NCI-H2227 treated with DMSO at 0.1 percent for 48 hours (cell line): Measurements from ENCODE around the gene CPS1.

Experiments
- DNase-seq: peaks from one replicate; lab custom pipeline; 2025; lab: John Stamatoyannopoulos, UW

The CPS1 gene

DNA sequence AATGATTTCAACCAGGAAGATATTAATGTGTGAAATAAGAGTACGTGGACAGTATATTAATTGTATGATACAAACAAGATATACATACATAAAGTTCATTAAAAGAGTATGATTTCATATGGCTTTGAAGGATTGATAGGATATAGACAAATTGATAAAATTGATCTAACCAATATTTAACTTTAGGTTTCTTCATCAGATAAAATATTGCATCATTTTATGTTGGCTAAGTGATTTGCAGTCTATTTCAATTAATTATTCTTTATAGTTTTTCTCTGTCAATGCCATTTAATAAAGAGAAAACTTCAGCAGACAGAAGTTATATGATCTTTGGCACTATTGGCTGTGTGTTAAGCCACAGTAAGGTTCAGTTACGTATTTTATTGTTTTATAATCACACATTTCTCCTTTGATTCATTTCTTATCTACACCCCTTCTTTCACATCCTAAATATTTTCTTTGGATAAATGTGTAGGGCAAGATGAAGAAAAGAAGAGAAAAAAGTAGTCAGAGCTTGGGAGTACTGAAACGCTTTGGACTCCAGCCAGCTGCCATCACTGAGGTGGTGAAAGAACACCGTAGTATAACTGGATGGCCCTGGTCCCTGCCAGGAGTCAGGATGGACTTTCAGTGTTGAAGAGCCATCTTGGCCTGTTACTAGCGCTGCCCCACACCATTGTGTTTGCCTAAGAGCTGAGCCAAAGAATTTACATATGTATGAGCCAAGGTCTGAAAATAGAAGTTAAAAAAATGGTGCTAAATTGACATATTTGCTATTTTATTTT lies 9.8 kb upstream of the CPS1 start:
- DNase-seq, result no peak

DNA sequence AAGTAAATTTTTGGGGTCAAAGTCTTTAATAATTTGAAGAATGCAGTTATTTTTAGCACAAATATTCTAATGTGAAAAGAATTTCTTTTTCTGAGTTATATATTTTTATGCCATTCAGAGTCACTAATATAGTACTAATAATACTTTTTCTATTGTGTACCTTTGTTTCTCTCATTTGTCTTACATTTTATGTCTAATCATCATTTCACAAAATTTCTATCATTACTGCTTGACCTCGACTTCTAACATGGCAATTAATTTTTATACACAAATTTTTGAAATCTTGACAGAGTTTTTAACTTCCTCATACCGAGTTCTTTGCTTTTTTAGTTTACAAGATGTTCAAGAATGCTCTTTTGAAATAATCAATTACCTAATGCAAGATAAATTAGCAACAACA lies 8.4 kb upstream of the CPS1 start:
- DNase-seq, result no peak

DNA sequence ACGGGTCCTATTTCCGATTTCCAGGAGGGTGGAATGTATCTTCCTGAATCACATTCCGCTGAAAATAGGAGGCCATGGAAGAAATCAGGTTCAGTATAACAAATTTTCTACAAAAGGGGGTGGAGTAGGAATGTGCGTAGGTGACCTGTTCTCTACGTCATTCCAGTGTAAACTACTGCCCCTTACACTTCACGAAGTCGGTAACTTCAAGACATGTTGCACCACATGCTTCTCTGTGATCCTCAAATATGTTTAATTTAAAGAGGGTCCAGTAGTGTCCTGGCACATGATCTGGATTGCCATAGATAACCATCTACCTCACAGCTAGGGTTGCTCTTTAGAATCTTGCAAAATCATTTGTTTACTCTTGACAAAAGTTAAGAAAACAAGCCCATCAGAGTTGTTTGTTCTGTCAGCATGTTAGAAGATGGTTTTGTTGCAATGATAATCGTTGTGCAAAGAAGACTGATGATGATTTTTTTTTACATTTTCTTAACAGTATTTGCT lies 7.5 kb upstream of the CPS1 start:
- DNase-seq, result no peak

DNA sequence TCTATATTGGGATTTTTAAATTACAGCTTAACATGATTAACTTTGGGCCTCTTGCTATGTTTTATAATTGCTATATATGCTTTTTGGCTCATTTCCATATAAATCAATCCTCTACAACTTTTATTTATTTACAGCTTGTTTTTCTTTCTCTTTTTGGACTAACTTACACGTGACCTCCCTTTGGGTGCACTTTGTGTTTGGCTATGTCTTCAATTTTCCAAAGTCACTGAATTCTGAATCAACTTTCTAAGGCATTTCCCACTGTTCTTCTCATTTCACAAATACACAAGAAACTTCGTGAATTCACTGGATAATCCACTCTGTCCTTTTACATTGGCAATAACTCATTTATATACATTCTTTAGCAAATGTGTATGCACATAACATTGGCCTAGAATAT lies 5.4 kb upstream of the CPS1 start:
- DNase-seq, result no peak

DNA sequence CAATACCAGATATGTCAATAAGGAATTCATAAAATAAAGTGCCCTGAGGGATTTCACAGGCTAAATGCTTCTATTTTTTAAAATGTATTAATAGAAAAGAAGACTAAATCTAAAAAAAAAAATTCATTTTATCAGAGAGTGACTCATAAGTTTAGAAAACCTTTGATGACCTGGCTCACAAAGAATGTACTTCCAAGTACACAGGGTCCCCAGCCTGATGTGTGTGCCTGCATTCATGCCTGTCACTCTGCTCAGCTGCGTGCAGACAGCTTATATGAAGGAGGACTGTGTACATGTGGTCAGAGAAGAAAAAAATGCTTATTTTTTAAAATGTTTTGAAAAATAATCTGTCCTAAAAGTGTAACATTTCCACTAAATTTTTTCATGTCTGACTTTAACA lies 3.0 kb upstream of the CPS1 start:
- DNase-seq, result no peak

DNA sequence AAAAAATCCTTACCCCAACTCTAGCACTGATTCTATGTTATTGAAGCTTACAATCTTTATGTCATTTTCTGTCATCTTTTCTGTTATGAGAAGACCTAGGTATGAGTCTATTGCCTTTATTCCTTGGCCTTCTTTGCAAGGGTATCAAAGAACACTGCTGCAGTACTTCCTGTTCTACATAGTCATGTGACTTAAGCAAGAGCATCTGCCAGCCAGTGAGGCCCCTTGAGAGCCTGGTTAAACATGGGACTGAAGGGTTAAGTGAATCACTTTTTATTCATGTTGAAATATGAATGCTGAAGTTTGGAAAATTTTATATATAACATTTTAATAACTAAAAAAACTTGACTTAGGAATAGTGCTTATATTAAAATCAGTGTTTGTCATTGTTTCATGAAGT lies 844 bp upstream of the CPS1 start:
- DNase-seq, result no peak

DNA sequence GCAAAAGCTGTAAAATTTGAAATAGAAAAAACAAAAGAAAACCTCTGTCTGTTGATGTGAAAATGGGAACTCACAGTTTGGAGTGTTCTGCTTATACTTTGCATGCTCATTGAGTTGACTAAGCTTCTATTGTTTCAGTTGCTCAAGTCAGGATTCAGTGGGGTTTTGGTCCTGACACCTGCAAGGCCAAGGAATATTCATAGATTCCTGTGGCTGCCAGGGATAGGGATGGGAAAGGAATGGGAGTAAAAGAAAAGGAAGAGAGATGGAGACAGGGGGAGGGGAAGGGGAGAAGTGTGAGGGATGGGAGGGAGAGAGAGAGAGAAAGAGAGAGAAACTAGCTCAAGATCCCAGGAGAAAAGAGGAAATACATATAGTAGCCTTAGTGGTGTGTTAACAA lies 1.3 kb downstream of the CPS1 start:
- no peak for DNase-seq

DNA sequence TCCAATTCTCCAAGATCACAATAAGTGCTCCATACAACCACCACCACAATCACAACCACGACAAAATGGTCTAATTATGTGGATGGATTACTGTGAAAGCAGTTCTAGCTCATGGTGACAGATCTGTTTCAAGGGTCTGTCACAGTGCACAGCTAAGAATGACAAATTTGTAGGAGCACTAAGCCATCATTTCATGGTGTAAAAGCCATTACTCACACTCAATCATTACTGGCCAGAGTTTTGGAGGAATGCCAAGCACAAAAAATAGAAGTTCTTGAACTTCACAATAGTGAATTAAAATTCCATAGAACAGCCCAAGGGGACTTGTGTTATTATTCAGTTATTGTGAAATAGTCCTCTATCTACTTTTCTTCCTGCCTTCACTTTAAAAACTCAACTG lies 2.3 kb downstream of the CPS1 start:
- DNase-seq, result peak; percentile 96

DNA sequence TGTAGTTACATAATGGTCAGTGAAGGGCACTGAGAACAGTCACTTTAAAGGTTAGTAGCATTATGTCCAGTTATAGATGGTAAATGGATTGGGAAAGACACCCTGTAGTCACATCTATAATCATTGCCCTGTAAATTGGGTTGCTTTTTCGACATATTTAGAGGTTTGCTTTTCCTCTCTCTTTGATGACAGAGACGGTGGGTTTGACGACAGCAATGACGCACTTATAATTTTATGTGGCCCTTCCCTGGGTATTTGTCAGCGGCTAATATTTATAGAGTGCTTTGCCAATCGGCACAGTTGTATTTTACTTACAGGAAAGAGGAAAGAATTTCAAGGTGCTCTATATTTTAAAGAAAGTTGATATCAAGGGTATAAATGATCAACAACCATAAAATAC lies 2.8 kb downstream of the CPS1 start:
- DNase-seq, result peak; percentile 79

DNA sequence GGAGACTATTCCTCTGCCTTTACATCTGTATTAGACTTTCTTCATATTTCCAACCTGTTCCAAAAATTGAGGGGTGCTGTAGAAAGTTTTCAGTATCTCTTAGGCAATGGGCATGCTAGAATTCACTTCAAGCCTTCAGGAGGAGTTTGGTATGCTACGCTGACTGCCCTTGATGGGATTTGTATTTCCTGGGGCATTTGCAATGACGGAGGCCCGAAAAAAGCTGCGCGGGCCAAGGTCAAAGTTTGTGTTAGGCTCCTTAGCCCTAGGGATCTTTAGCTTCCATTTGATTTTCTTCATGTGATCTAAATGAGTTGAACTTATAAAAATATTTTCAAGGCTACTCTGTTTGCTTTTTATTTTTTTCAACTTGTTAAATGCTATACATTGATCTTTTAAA lies 5.1 kb downstream of the CPS1 start:
- DNase-seq, result no peak

DNA sequence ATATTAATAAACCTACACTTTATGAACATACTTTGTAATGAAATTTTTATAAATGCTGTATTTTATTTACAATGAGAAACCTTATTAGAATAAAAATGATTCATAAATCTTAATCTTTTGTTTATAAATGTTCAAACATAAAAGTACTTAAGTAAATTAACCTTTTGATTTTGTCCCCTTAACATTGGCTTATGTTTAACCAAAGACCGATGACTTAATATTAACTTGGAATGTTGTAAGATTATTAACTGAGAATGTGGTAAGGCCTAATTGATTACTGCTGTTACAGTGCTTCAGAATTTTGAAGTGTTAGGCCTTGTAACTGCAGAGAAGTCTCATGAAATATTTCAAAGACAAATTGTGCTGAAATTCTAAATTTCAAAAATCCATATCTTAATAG lies 5.7 kb downstream of the CPS1 start:
- DNase-seq, result no peak

DNA sequence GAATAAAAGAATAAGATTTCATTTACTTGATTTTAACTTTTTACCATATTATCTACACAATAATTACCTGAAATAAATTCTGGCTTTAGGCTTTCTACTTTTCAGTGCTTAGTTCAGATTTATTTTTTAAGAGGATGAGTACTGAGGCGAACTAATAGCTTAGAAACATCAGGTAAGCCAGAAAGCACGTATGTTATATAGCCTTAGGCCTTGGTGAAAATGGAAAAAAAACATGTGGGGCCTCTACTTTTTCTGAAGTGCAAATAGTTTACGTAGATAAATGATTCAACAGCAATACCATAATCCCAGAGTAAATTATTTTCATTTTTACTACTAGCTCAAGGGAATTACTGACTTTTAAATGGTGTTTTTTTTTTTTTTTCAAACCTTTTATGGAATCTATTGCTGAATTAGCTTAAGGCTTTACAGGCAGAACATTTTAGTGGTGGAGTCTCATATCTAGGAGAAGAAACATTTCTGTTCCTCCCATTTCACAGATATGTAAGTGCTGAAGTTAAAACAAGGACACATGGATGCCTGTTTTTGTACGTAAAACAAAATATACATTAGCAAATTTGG lies 6.2 kb downstream of the CPS1 start:
- no peak for DNase-seq

DNA sequence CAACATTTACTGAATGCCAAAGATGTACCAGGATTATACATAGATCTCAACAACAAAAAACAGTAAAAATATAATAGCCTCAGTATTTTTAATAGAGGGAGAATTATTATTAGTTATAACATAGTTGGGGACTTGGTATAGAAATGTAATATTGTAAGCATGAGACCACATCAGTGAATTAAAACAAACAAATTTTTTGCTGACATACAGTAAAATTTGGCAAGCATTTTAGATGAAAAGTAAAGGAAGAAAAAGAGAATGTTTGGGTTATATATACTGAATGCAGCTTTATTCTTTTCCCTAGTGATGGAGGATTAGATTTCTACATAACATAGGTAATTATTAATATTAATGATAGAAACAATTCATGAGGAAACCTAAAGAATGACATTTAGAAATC lies 10.9 kb downstream of the CPS1 start:
- DNase-seq, result no peak

DNA sequence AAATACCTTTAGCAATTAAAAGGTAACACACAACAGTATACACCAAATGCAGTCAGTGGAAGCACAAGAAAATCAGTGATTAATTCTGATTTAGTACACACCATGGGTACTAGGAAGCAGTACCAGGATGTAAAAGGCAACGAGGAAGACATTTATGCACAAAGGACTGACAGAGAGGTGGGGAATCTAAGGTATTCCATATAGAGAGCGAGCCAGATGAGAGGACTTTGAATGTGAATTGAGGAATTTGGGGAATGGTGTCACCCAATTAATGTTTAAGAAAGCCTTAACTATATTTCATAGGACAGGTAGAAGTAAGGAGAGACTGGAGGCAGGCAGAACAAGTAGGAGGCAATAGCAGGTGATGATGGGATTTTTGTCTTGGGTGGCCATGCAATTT lies 11.7 kb downstream of the CPS1 start:
- no peak for DNase-seq

DNA sequence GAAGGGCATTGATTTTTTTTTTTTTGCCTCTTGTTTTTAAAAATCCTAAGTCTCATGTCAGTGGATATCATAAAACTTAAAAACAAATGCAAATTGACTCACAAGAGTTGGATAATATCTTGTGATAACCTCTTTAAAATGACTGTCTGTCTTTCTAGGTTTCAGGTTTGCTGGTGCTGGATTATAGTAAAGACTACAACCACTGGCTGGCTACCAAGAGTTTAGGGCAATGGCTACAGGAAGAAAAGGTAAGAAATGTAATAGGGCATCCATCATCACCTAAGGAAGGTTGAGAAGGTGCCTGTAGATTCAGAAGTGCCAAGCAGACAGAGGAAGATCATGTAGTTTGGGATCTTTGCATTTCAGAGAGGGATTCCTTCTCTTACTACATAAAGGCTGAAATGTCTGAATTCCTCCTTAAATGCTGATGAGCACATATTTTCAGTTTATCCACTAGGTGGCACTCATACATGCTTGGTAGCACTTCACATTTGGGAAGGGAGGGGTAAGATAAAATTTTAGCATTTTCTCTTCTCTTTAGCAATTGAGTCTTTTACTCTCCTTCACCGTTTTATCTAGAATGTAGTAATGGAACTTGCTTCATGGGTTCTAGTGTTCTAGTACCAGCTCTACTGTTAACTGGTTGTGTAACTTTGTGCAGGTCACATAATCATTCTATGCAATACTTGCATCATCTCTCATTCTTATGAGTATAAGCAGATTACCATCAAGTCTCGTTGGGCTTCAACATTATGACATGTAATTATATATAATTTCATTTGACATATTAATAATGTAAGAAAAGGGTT lies 21.1 kb downstream of the CPS1 start:
- DNase-seq, result peak; percentile 83

DNA sequence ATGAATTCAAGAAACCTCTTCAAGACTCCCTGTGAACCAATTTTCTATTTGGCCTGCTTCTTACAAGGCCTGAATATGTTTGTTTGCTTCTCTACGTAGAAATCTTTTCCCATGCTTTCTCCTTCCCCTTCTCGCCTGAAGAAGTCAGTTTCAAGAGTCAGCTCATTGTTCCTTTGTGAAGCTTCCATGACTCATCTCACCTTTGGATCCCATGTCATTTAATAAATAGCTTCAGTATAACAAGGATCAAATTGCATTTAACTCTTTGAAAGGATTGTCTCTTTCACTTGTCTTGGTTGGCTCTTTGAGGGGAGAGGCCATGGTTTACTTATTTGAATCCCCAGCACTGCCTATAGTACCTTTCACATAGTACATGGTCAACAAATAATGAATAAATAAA lies 28.4 kb downstream of the CPS1 start:
- DNase-seq, result peak; percentile 80

DNA sequence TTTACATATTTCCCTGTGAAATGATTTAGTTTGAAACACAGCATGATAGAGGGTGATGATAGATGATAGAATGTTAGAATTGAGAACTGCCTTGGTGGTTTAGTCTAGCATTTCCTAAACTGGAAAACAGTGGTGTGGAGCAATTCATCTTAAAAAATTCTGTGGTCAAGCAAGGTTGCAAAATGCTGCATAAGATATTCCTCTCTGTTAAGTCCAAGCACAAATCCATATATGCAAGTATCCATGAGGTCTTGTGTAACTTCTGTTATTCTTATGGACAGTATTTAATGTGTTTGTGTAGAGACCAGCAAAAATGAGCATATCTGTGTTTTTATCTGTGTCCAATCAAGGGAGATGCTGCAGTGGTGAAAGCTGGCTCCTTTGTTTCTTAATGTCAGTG lies 30.0 kb downstream of the CPS1 start:
- no peak for DNase-seq

DNA sequence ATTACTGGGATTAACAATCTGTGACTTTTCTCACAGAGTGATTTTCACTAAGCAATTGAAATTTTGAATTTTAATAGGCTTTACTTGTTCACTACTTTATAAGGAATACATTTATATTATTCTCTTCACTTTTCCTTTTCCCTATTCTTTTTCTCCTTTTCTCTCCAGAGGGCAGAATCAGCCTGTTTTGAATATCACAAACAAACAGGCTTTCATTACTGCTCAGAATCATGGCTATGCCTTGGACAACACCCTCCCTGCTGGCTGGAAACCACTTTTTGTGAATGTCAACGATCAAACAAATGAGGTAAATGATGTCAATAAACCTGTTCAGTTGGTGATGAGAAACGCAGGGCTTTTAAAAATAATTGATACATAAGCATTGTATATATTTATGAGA lies 35.3 kb downstream of the CPS1 start:
- DNase-seq, result no peak

DNA sequence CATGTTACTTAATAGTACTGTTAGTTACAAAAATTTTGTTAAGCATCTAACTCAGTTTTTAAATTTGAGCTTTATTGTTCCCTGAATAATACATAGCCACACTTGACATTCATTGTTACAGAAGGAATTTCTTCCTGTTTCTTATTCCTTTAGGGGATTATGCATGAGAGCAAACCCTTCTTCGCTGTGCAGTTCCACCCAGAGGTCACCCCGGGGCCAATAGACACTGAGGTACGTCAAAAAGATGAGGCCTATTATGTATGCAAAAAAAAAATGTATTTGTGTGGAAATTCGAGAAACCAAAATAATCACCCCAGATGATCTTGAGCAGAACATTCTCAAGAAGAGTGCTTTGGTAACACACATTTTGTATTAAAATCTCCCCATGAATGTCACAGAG lies 36.3 kb downstream of the CPS1 start:
- DNase-seq, result no peak

DNA sequence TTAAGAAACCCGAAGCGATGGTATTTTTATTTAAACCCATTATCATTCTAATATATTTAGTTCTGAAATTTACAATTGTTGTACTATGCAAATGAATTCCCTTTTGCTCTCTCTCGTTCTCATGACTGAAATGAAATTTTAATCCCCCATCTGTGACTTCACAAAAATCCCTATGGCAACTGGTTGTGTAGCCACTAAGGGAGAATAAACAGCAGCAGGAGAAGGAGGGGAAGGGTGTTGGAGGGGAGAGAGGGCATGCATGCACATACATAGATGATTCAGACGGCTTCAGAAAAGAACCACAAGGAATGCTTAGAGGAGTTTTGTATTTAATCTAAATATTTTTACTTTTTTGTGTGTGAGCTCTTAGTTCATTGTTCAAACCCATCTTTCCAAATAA lies 36.8 kb downstream of the CPS1 start:
- DNase-seq, result no peak

DNA sequence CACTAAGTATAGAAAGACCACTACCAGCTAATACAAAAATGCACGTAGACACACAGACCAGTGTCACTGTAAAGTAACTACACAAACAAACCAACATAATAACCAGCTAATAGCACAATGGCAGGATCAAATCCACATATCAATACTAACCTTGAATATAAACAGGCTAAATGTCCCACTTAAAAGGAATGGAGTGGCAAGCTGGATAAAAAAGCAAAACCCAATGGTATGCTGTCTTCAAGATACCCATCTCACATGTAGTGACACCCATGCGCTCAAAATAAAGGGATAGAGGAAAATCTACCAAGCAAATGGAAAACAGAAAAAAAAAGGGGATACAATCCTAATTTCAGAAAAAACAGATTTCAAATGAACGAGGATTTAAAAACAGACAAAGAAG lies 41.8 kb downstream of the CPS1 start:
- no peak for DNase-seq

DNA sequence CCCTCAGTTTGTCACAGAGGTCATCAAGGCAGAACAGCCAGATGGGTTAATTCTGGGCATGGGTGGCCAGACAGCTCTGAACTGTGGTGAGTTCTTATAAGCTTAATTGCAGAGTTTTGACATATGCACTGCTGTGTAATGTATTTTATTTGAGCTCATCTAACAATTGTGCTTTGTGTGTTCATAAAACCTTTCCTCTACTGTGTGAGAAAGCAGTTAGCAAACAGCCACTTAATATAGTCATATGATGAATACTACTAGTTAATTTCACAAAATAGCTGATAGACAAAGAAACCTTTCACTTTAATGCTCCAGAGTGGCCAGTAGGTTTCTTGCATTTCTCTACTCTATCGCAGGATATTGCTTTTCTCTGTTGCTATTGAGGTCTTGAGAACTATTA lies 43.1 kb downstream of the CPS1 start:
- DNase-seq, result no peak

DNA sequence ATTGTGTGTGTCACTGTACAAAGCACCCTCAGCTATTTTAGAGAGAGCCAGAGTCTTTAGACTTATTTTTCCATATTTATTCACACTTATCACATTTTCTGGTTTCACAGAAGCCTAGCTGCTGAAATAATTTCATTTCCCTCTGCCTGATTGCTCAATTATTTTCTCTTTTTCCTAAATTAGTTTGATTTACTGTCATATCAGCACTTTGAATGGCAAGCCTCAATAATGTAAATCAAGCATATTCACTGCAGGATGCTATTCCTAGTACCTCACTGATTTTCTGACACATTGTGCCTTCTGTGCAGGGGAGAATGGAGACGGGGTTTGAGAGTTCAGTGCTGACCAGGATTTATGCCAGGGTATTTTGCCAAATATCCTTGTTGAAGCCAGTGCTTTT lies 48.3 kb downstream of the CPS1 start:
- no peak for DNase-seq
